ENCODE measurements around the gene HOXB1.

Gene HOXB1

DNA sequence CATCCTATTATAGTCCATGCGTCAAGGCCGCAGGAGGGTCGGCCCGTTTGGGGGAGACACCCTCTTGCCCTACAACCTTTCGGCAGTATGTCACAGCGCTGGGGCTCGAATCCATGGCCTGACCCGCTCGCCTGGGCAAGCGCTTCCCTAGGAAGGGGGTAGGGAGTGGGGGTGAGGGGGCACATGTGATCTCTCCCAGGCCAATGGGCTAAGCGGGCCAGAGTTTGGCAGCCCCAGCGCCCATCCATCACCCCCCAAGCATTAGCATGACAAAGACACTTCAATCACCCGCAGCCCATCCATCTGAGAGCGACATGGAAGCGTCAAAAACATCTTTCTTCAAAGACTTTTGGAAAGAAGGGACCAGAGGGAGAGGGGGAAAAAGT is at the start of gene HOXB1:
Gene HOXB1, minus strand, starts transcription at position 125 of the 386 bp plus-strand sequence. Its CDS starts 107 bp downstream, at position 18.
- no peak for DNase-seq

DNA sequence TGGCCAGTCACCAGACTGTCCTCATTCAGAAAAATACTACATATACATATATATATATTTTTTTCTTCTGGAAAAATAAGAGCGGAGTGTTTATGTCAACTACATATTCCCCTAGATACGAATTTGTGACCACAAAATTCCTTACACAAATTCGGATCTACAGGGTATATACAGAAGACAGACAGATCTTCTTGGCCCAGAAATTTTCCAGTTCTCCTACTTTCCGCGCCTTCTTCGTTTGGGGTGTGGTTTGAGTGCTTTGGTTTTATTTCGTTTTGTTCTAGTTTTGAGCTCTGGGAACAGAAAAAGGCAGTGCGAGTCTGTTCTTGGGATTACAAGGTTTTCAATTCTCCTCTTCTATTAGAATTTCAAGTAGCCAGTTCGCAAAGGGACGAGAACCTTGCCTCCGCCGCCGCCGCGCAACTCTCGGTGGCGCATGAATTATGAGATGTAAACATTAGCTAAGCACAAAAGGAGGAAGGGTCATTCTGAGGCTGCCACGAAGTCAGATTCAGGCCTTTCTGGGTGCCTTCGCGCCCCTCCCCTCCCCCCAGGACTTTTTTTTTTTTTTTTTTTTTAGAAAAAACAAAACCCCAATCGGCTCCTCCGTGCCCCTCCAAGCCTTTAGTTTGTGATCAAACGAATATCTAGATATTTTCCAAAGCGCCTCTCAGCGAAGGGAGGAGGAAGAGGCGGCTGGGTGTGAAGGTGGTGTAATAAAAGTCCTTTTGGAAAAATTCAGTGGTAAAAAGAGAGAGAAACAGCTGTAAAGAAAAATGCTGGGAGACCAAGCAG is 49.1 kb upstream of the HOXB1 start:
- DNase-seq: no peak

DNA sequence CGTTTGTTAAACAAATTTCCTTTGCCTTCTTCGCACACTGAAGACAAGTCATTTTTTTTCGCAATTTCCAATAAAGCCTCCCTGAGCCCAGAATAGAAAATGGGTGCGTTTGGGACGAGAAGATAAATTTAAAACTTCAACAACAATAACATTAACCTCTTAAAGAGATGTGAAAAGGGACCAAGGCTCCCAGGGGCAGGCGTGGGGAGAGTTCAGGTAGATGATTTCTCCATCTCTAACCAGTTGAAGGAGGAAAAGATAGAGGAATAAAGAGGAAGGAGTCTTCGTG is 48.6 kb upstream of the HOXB1 start:
- DNase-seq: no peak

DNA sequence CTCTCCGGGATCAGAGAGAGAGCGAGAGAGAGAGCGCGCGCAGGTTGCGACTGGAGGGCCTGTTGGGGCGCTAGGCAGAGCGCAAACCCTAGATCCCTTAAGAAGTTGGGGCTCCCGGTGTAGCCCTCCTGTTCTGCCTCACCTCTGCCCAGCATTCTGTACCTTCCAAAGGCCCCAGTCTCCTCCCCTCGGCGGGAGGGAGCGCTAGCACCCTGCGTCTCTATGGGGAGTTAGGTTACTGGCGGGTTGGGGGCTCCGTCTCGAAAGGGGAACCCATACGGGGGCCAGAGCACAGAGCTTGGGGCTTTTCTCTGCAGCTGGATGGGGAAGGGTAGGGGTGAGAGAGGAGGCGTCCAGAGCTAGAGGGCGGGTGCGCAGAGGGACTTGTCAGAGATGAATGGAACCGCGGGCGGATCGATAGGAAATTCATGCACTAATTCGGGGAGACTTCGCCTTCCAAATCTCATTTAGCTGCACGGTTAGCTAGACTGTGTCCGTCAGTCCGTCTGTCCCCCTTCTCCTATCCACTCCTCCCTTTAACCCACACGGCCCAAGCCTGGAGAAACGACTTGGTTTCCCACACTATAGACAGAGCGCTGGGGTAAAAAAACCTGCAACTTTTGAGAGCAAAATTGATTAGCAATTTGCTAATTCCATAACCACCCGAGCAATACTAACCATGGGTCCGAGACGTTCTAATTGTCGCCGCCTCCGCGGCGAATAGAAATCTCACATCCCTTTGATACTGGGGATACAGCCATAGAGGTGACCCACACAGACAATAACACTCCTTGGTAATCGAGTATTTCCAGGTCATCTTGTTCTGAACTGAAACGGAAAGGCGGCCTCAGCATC is 48.0 kb upstream of the HOXB1 start:
- DNase-seq: no peak

DNA sequence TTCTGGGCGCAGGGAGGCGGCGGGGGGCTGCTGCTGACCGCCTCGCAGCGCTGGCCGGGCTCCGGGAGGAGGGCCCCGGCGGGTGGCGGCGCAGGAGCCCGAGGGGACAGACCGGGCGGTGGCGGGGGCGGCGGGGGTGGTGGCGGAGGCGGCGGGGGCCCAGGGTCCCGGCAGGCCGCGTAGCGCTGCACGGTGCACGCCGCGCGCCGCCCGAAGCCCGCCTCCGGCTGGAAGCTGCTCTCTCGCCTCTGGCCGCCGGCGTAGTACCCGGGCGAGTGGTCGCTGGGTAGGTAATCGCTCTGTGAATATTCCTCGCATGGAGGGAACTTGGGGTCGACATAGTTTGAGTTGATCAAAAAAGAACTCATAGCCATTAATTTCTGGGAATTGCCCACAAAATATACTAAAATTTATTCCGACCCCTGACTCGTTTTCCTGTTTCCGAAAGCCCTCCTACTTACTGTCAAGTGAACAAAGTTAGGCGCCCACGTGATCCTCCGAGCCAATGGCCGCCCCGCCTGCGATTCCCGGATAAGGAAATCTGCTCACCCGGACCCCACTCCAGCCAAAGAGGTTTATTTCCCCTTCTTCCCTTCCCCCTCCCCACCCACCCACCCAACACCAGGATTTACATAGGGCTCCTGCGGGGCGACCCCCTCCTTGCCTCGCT is 47.3 kb upstream of the HOXB1 start, which contains the start of gene HOXB4:
Gene HOXB4, minus strand, starts transcription at position 405 of the 670 bp plus-strand sequence. Its CDS starts 31 bp downstream, at position 374.
- no peak for DNase-seq

DNA sequence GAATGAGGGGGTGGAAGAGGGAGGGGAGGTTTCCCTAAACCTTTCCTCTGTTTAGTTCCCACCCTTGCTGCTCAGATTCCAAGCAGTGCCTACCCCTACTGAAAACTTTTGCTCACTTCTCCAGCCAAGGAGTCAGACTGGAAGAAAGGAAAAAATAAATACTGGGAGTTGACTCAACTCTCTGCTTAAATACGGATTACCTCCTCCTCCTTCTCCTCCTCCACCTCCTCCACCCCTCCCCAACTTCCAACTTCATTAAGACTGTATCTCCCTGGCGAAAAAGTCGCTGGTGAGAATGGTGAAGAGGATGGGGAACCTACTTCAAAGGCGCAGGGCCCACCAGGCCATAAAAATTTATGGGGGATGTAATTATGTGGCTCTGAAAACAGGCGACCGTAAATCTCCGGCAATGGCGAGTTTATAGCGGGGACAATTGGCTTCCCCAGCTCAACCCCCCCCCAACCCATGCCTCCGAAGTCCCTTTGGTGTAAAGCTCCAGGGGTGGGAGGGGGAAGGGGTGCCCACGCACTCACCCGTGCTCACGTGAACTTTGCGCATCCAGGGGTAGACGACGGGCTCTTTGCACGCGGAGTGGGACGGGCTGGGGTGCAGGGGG is 46.6 kb upstream of the HOXB1 start:
- DNase-seq: no peak

DNA sequence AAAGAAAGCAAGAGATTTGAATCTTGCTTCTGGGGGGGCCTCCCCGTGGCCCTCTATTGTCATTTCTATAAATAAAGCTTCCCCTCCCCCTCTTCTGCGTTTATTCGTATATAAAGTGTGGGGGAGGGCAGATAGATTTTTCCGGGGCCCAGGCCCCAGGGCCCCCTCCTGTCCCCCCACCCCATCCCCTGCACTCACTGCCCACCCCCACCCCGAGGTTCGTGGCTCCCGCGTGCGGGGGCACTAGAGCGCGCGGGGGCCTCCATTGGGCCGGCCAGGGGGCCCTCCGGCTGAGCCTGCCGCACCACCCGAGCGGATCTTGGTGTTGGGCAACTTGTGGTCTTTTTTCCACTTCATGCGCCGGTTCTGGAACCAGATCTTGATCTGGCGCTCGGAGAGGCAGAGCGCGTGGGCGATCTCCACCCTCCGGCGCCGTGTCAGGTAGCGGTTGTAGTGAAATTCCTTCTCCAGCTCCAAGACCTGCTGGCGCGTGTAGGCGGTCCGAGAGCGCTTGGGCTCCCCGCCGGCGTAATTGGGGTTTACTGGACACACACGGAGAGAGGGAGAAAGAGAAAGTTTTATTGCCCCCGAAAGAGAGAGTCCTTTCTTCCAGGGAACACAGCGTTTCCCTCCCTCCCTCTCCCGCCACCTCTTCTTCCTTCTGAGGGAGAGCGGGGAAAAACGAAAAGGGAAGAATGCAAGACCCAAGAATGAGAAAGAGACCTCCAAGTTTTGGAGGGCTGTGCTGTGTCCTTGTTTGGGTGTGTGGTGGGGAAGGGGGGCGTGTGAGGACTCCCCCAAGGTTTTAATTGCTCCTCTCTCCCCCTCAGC is 45.9 kb upstream of the HOXB1 start:
- no peak for DNase-seq

DNA sequence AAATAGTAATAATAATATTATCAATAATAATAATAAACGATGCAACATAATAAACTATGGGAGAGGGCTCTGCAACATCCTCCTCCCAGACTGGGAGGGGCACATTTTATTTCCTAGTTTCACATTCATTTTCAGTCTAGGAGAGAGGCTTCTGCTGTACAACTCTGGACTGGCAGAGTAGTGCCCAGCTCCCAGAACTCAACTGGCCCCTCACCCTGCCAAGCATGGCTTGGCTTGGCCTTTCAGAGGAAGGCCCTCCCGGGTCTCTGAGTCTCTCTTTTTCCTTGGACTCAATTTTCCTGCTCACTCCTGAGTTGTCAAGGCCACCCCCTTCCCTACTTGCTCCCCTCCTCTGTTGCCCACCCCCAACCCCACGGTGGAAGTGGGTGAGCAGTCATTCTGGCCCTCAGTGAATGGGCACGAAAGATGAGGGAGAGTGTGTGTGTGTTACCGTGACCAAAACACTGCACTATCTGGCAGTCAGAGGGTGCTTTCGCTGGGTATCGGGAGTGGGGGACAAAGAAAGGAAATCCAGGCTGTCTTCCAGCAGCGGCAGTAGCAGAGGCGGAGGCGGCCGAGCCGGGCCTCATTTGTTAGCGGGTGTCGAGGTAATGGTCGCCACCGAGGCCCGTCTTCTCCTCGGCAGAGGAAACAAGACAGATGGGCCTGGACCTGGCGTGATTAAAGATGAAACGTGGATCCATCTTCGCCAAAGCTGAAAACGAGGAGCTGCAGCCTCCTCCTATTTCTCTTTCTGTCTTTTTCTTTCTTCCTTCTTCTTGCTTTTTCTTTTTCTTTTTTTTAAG is 45.1 kb upstream of the HOXB1 start:
- DNase-seq: no peak

DNA sequence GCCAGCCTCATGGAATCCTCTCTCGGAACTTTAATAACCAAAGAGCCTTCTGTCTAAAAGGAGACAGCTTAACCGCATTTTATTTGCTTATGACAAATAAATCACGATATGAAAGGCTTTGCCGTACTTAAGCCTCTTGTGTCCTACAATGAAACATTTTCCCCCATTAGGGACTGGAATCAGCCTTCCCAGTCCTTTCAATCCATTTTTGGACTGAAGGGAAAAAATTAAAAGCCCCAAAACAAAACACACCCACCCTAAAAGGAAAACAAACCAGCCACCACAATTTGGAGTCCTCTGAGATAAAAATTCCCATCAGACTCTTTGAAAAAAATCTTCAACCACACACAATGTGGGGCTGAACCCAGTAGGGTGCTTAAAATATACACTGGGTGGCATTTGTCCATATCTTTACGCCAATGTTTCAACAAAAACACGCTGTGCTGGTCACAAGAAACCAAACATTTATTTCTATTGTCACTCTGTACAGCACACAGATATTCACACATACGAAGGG is 44.3 kb upstream of the HOXB1 start:
- DNase-seq: no peak

DNA sequence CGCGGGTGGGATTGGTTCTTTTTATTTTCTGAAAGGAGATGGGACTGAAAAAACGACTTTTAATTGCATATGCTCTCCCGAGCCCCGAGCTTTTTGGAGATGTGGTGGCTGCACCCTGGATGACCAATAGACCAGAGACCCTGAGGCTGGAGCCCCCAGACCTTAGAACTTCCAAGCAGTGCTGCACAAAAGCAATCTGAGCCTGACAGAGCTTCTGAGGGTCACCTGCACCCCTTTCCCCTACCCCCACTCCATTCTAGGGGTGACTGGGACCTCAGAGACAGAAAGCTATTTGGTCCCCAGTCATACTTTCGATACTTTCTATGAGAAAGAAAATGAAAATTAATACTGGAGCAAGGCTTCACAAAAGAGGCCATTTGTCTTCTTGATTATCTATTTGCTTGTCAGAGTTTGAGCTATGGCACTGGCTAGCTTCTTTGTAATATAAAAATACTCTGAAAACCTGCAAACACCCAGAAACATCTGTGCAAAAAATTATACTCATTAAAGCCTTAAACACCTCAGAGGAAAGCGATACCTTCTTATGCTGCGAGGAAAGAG is 43.8 kb upstream of the HOXB1 start:
- no peak for DNase-seq

DNA sequence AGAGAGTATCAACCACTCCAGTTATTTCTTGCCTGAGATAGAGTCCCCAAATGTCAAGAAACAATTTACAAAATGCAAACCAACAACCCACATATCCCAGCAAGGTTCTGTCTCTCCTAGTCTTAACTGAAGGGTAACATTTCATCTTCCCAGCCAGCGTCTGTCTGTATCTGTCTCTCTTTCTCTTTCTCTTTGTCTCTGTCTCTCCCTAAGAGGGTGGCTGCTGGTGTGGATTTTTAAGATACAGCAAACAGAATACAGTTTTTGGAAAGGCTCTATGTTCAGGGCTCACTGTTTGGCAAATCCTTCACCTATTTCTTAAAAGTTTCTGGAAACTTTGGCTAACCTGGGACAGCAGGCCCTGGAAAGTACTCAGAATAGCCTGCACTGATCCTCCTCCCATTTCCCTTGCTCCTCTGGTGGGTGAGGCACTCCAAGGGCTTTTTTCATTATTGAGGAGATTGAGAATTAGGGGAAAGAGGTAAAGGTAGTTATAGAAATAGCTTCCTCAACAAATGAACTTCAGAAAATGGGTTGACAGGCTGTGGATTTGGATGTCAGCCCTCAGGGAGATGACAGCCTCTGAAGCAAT is 41.1 kb upstream of the HOXB1 start:
- DNase-seq: no peak

DNA sequence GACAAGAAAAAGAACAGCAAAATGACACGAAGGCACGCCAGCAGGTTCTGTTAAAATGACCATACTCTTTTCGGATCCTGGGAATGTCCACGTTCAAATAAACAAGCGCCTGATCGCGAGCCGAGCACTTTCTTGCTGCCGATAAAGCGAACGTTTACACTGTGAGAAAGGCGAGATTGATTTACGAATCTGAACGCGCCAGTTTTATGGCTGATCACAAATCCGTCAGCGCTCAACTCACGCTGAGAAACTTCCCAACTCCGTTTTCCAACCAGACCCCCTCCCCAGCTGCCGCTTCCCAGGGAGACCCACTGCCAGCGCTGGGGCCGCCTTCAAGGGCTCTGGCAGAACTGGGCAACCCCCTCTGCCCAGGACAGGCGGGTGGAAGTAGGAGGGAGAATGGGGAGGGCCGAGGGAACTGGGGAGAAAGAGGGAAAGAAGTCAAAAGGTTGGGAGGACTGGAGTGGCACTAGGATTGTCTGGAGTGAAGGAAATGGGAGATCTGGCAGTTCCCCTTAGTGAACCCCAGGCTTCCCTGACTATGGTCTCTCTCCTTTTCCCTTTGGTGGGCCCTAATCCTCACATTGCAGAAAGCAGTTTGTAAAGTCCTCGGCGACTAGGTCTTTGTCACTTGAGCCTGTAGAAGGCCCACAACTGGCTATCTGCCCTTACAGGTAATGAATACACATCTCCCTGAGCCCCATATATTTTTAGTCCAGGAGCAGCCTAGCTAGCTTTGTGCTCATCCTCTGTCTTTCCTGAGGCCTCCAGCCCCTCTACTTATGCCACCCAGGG is 40.4 kb upstream of the HOXB1 start:
- no peak for DNase-seq

DNA sequence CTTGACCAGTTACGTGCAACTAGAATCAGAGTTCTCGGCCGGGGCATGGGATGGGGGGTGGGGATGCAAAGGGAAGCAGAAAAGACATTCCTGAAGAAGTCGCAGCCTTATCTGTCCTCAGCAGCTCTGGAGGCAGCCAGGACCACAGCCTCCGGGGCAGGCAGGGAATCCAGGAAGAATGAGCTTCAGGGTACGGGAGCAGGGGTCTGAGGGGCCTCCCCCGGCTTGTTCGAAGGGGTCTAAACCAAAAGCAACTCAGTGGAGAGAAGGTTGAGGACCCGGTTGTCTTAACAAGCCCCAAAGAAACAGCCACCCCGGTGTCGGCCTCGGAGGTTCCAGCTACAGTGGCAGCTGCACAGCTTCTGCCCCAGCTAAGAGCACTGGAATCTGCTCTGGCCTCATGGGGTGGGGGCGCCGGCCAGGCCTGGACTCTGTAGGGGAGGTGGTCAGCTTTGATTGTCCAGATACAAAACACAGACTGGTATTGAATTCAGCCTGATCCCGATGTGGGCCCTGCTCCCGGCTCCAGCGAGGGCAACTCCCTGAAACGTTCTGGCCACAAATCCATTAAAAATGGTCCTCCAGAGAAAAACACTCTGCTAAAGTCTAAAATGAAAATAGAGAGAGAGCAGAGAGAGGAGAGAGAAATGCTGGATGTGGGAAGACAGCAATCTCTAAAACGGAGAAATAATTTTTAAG is 39.7 kb upstream of the HOXB1 start:
- DNase-seq: no peak

DNA sequence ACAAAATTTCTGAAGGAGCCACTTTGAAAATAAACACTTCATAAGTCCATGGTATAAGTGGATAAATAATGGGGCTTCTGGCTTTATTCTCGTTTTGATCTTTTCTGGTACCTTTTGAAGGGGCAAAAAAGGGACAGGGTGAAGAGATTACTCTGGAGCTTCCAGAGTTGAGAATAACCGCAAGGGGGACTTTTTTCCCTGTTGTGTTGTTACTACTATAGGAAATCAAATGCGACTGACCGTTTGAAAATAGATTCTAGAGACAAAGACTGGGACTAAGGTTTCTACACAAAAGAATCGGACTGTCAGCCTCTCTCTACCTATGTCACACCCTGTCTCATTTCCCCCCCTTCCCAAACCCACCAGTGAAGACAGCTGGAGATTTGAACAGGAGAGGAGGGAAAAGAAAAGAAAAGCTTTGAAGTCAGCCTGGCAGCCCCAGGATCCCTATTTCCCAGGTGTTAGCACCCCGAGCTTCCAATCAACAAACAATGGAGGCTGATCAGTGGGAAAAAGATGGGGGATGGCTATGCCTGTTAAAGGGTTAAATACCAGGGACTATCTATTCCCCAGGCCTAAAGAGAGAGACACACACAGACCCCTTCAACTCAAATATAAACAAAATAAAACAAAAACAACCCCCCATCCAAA is 39.0 kb upstream of the HOXB1 start:
- DNase-seq: no peak

DNA sequence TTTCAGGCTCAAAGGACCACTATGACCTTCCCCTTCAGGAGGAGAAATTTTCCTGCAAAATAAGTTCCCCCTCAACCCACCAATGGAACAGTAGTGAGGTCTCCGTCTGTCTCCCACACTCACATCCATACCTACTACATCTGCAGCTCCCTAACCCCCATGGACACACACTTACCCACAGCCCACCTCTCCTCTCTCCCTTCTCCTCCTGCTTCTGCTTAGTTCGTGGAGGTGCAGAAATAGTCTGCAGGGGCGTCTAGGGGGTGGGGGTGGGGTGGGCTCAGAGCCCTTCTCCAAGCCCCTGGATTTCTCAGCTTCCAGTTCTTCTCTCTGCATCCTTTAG is 38.4 kb upstream of the HOXB1 start:
- no peak for DNase-seq

DNA sequence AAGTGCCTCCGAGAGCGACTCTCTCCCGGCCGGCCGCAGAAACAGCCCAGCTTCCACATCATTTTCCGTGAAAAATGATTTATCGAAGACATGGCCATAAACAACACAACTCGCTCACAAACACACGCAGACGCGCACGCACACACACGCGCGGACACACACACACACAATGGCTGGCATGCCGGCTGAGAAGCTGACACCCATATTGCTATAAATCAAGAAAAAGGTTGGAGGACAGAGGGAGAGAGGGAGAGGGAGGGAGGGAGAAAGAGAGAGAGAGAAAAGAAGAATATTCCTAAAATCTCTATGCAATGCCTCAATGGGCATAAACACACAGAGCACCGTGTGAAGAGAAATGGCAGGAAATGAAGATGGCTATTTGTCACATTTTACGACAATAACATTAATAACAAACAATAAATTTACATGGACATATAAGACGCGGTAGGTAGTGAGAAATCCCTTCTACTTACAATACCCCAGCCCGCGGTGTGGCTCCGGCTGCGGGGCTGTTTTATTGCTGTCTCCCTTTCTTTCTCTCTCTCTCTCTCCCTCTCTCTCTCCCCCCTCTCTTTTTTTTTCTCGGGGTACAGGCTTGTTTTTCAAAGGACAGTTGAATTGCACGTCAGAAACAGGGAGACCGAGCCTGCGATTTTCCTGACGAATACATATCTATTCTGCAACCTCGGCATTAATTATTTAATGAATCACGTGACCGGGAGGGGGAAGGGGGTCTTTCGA is 37.9 kb upstream of the HOXB1 start:
- DNase-seq: no peak

DNA sequence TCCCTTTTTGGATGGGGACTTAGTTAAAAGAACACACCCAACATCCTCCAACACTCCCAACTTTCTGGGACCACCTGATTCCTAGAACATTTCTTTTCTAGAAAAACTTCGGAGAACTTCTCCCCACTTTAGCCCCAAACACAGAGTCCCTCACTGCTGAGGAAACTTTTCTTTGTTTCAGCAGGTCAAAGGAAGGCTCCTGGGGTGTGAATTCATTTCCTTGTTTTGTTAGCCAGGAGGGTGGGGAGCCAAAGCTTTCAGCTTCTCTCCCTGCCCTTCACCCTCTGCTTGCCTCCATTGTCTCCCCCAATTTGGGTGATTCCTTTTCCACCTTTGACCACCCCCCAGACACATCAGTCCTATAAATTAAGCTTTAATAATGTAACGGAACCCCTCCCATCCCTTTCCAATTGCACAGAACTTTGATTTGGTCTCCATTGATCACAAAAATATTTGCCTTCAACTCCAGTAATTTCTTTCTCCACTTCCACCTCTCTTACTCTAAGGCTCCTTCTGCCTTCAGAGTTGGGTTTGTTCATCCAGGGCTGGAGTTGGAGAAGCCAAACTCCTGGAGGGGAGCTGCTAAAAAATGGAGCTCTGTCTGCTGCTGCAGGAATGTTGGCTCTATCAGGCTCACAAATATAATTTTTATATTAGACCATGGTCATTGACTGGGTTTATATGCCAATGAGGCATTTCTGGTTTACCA is 37.0 kb upstream of the HOXB1 start:
- DNase-seq: no peak

Data from 8988T (cell line).